ENCODE results near the gene MED9. TPM values are rescaled to one million over a fixed set of nuclear protein-coding genes. Genes with fewer than 3 reads are reported as not detected.

MED9 gene
- total RNA-seq, 2 experiments from 2014 or later: 21.8 to 27.5 TPM

DNA sequence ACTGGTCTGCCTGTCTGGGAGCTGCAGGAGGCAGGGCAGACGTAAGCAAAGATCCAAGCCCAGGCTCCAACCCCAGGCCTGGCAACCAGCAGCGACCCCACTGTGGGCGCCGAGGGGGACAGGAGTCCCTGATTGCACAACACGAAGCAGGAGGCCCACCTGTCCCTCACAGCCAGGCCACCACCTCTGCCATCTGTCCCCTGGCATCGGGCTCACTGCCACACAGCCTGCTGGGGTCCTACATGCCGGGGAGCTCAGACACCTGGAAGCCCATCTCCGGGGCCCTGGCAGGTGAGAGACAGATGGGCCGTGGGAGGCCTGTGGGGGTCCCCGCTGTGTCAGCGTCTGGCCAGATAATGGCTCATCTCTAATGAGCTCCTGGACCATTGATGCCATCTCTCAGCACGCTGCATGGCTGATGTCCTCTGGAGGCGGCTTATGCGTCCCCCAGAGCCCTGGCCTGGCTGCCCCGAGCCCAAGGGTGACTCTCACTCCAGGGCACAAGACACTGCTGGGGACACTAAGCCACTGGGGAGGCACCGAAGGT, 30.7 kb downstream of the MED9 start:
- H3K9me2 ChIP-seq (ENCODE audit: insufficient read depth, low read length): no peaks in the 10 kb centered on the region
- CTCF ChIA-PET (ENCODE audit: unreplicated experiment): interaction anchor here (0.6 kb wide), 1 partner anchor 15 kb away, joined by 3 read pairs; no protein-coding TSS in a partner anchor
- no peaks in the 10 kb centered on the region for H4K20me1 ChIP-seq (ENCODE audit: insufficient read depth, low read length)
- no peaks in the 10 kb centered on the region for H3K36me3 ChIP-seq (ENCODE audit: insufficient read depth, low read length)
- H3K79me2 ChIP-seq (ENCODE audit: insufficient read depth, low read depth, low read length): no peaks in the 10 kb centered on the region
- intact Hi-C loops (cut with micrococcal nuclease; ENCODE audit: unreplicated experiment): no loop called here
- POLR2A ChIA-PET: interaction anchor here (0.5 kb wide), 1 partner anchor 172 kb away, joined by 3 read pairs; no protein-coding TSS in a partner anchor
- DNase-seq (ENCODE audit: low spot score): no peak
- H3K9me3 ChIP-seq (ENCODE audit: low read length): no peaks in the 10 kb centered on the region
- H3K4me2 ChIP-seq (ENCODE audit: low read length): no peak overlapping the region
- no peak overlapping the region for H2AFZ ChIP-seq (ENCODE audit: low read length)
- no peaks in the 10 kb centered on the region for H3K4me1 ChIP-seq (ENCODE audit: insufficient read depth, low read length, poor library complexity, severe bottlenecking)
- TF ChIP-seq, protein P1, sequence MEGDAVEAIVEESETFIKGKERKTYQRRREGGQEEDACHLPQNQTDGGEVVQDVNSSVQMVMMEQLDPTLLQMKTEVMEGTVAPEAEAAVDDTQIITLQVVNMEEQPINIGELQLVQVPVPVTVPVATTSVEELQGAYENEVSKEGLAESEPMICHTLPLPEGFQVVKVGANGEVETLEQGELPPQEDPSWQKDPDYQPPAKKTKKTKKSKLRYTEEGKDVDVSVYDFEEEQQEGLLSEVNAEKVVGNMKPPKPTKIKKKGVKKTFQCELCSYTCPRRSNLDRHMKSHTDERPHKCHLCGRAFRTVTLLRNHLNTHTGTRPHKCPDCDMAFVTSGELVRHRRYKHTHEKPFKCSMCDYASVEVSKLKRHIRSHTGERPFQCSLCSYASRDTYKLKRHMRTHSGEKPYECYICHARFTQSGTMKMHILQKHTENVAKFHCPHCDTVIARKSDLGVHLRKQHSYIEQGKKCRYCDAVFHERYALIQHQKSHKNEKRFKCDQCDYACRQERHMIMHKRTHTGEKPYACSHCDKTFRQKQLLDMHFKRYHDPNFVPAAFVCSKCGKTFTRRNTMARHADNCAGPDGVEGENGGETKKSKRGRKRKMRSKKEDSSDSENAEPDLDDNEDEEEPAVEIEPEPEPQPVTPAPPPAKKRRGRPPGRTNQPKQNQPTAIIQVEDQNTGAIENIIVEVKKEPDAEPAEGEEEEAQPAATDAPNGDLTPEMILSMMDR (conservative IDR thresholded peaks at IDR 0.05; ENCODE audit: low read length): no peak
- TF ChIP-seq EZH2phosphoT487 (IDR thresholded peaks at IDR 0.05; ENCODE audit: borderline replicate concordance, low read depth, low read length): no peak
- BruUV-seq (replicated peaks): no TSS peak
- no peak overlapping the region for H3K27ac ChIP-seq (ENCODE audit: low read depth, low read length, poor library complexity, severe bottlenecking)
- H3K4me3 ChIP-seq (ENCODE audit: low read depth, low read length, poor library complexity, severe bottlenecking): no peak overlapping the region

DNA sequence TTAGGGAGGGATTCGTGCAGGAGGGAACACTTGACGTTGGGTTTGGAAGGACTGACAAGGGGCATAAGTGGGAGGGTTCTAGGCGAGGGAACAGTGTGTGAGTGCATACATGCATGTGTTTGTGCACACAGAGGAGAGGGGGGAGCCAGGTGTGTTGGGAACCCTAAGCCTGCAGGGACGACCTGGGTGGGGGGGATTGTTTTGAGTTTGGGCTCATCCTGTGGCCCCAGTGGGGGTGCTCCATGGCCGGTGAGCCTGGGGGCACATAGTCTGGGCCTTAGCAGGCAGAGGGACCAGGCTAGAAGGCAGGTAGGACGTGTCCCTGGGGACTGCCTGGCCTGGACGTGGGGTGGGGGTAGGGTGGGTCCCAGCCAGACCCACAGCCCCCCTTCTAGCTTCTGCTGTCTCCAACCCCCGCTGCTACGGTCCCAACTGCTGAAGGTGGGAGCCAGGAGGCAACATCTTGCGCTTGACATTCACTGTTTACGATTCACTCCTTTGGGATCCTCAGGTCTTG, 31.3 kb downstream of the MED9 start:
- ChIA-PET POLR2A (no interaction called here), CTCF (ENCODE audit: unreplicated experiment) (no interaction called here)
- no peak for TF ChIP-seq EZH2phosphoT487 (IDR thresholded peaks at IDR 0.05; ENCODE audit: borderline replicate concordance, low read depth, low read length)
- TF ChIP-seq, protein P1 (conservative IDR thresholded peaks at IDR 0.05; ENCODE audit: low read length): no peak
- Histone ChIP-seq H3K27ac (ENCODE audit: low read depth, low read length, poor library complexity, severe bottlenecking) (no peak overlapping the region), H3K9me3 (ENCODE audit: low read length) (no peaks in the 10 kb centered on the region), H3K4me1 (ENCODE audit: insufficient read depth, low read length, poor library complexity, severe bottlenecking) (no peaks in the 10 kb centered on the region), H3K4me3 (ENCODE audit: low read depth, low read length, poor library complexity, severe bottlenecking) (no peak overlapping the region), H2AFZ (ENCODE audit: low read length) (no peak overlapping the region), H4K20me1 (ENCODE audit: insufficient read depth, low read length) (no peaks in the 10 kb centered on the region), H3K4me2 (ENCODE audit: low read length) (no peak overlapping the region), H3K79me2 (ENCODE audit: insufficient read depth, low read depth, low read length) (no peaks in the 10 kb centered on the region), H3K36me3 (ENCODE audit: insufficient read depth, low read length) (no peaks in the 10 kb centered on the region), H3K9me2 (ENCODE audit: insufficient read depth, low read length) (no peaks in the 10 kb centered on the region)
- intact Hi-C loops (cut with micrococcal nuclease; ENCODE audit: unreplicated experiment): no loop called here
- no TSS peak for BruUV-seq (replicated peaks)
- DNase-seq (ENCODE audit: low spot score): no peak

All from OCI-LY7 (cell line).